NT2/D1 (cell line): ENCODE results near the gene HCFC1R1.
"Not testable (repeated sequence)": the region's sequence is repeated elsewhere in the genome, so short reads cannot be mapped to it uniquely, and the experiment has no call there.

Experiments
- DNase-seq: peaks from one replicate; pipeline ENCODE4 v3.0.0-alpha.2; 2011; ENCODE audit warnings: low read depth, low spot score
- H3K27me3 ChIP-seq: 2 replicates; pipeline ENCODE4 v1.6.0; 2011; ENCODE audit warnings: mild to moderate bottlenecking; ENCODE audit not compliant: insufficient read length, insufficient read depth
- H3K36me3 ChIP-seq: 2 replicates; pipeline ENCODE4 v1.6.1; 2011; ENCODE audit warnings: mild to moderate bottlenecking, low read length, mixed read lengths; ENCODE audit not compliant: insufficient read depth, insufficient read length
- H3K4me1 ChIP-seq: 2 replicates; pipeline ENCODE4 v1.5.1; 2011; ENCODE audit not compliant: insufficient read depth, insufficient read length
- H3K4me3 ChIP-seq: 2 replicates; pipeline ENCODE4 v1.5.1; 2011; ENCODE audit warnings: low read depth; ENCODE audit not compliant: insufficient read length
- H3K9ac ChIP-seq: 2 replicates; pipeline ENCODE4 v1.6.0; 2011; ENCODE audit warnings: low read depth; ENCODE audit not compliant: insufficient read length
- H3K9me3 ChIP-seq: 2 replicates; pipeline ENCODE4 v1.5.1; 2011; ENCODE audit warnings: mild to moderate bottlenecking, low read length; ENCODE audit not compliant: insufficient read depth
- SUZ12 ChIP-seq: IDR thresholded peaks from 2 replicates; pipeline ENCODE4 v1.6.1; 2011; ENCODE audit not compliant: insufficient read length, insufficient read depth; ENCODE audit errors: extremely low read depth
- YY1 ChIP-seq: IDR thresholded peaks from 2 replicates; pipeline ENCODE4 v1.6.1; 2011; ENCODE audit not compliant: insufficient read length, insufficient read depth
- ZNF274 ChIP-seq: IDR thresholded peaks from 2 replicates; pipeline ENCODE4 v1.6.1; 2011; ENCODE audit warnings: mild to moderate bottlenecking, low read depth, low read length

The HCFC1R1 gene, protein sequence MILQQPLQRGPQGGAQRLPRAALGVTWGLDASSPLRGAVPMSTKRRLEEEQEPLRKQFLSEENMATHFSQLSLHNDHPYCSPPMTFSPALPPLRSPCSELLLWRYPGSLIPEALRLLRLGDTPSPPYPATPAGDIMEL

DNA sequence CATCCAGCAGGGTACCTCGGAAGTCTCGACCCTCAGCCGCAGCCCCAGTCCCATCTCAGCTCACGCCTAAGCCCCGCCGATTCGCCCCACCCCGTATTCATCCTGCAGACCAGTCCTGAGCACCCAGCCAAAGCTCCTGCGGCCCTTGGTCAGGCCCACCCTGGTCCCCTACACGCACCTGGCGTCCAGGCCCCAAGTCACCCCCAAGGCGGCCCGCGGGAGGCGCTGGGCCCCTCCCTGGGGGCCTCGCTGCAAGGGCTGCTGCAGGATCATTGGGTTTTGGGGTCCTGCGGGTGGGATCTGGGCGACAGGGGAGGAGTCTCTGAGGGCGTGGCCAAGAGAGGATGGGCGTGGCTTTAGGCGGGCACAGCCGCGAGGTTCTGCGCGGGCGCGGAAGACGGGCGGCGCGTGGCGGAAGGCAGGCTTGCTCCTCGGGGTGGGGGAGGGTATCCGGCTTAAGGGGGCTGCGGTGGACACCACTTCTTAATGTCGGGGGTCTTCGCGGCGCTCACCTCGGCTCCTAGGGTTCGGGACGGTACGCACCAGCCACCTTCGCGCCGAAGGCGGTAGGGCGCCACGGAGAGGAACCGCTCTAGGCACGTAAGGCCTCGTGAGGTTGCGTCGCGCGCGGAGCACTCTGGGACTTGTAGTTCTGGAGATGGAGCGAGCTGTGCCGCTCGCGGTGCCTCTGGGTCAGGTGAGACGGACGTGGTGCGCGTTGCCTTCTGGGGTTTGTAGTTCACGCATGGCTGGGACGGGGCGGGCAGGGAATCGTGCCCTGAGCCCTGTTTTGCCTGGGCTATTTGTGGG is at the start of gene HCFC1R1, which contains the start of gene THOC6:
Gene HCFC1R1, minus strand, starts transcription at position 274 of the 810 bp plus-strand sequence. Its CDS starts 1 bp downstream, at position 273.
Gene THOC6, plus strand, starts transcription at position 367 of the 810 bp plus-strand sequence. Its CDS starts 292 bp downstream, at position 659.
- peaks cover 42% of the 10 kb centered on the region for H3K36me3 ChIP-seq
- peak within 1 kb of the TSS; percentile 97 for H3K4me3 ChIP-seq
- peak; percentile 99 for DNase-seq
- peaks cover 15% of the 10 kb centered on the region for H3K4me1 ChIP-seq
- peak within 1 kb of the TSS; percentile 100 for H3K9ac ChIP-seq
- H3K27me3 ChIP-seq, result peaks cover 7% of the 10 kb centered on the region
- TF ChIP-seq ZNF274 (no peak), YY1 (no peak), SUZ12 (no peak)
- no peaks in the 10 kb centered on the region for H3K9me3 ChIP-seq

DNA sequence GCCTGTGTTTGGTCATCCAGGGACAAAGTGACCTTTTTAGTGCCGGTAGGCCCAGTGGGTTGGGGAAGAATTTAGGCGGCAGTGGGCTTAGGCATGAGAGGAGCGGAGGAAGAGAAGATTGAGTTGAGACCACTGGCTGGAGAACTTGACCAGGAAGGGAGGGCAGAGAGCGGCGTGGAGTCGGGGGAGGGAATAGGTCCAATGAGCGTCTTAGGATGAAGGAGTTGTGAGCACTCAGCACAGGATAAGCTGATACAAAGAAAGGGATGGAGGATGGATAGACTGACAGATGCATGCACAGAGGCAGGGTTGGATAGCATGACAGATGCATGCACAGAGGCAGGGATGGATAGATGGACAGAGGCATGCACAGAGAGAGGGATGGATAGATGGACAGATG is 49.7 kb upstream of the HCFC1R1 start:
- H3K9ac ChIP-seq, result no peak overlapping the region
- peaks cover 6% of the 10 kb centered on the region for H3K36me3 ChIP-seq
- H3K4me3 ChIP-seq, result no peak overlapping the region
- TF ChIP-seq YY1, result no peak
- no peak for TF ChIP-seq SUZ12
- no peak for TF ChIP-seq ZNF274
- peaks cover 12% of the 10 kb centered on the region for H3K4me1 ChIP-seq
- no peak for DNase-seq
- peaks cover 6% of the 10 kb centered on the region for H3K27me3 ChIP-seq
- no peaks in the 10 kb centered on the region for H3K9me3 ChIP-seq

GRCh38 chr16:3072576-3073263 is 49.0 kb upstream of the HCFC1R1 start:
- not testable (repeated sequence) for H3K27me3 ChIP-seq, H3K9ac ChIP-seq, H3K9me3 ChIP-seq, H3K4me3 ChIP-seq, DNase-seq
- Histone ChIP-seq H3K4me1 (peaks cover 12% of the 10 kb centered on the region), H3K36me3 (peaks cover 13% of the 10 kb centered on the region)

DNA sequence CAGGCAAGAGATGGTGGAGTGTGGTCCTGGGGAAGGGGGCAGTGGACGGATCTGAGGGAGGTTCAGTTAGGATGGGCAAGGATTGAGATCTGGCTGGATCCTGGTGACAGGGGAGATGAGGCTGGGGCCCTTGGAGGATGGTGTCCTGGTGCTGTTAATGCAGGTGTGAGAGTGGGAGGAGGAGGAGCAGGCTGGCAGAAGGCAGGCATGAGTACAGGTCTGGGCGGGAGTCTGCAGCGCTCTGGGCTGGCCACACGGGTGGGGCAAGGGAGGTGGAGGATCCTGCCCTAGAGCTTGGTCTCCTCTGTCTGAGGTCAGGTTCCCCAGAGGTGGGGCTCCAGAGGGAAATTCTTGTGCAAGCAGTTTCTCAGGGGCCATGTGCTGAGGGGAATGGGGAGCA is 48.4 kb upstream of the HCFC1R1 start:
- not testable (repeated sequence) for DNase-seq, H3K9me3 ChIP-seq, H3K9ac ChIP-seq, H3K27me3 ChIP-seq, H3K4me3 ChIP-seq
- Histone ChIP-seq H3K4me1 (peaks cover 12% of the 10 kb centered on the region), H3K36me3 (peaks cover 18% of the 10 kb centered on the region)

- no peak overlapping the region for H3K9ac ChIP-seq
- no peaks in the 10 kb centered on the region for H3K9me3 ChIP-seq
- DNase-seq, result no peak
- TF ChIP-seq SUZ12 (no peak), ZNF274 (no peak), YY1 (no peak)
- H3K4me3 ChIP-seq, result no peak overlapping the region
- peaks cover 11% of the 10 kb centered on the region for H3K4me1 ChIP-seq
- H3K27me3 ChIP-seq, result peaks cover 6% of the 10 kb centered on the region
- peaks cover 20% of the 10 kb centered on the region for H3K36me3 ChIP-seq
Measured at GRCh38 chr16:3071655-3072054, 47.9 kb upstream of the HCFC1R1 start.

DNA sequence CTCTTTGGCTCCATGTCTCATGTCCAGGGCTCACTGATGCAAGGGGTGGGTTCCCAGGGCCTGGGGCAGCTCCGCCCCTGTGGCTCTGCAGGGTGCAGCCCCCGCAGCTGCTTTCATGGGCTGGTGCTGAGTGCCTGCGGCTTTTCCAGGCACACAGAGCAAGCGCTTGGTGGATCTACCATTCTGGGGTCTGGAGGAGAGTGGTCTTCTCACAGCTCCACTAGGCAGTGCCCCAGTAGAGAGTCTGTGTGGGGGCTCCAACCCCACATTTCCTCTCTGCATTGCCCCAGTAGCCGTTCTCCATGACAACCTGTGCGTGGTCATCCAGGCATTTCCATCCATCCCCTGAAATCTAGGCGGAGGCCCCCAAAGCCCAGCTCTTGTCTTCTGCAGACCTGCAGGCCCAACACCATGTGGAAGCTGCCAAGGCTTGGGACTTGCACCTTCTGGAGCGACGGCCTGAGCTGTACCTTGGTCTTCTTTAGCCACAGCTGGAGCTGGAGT is 46.9 kb upstream of the HCFC1R1 start:
- Histone ChIP-seq H3K9me3 (no peaks in the 10 kb centered on the region), H3K36me3 (peaks cover 20% of the 10 kb centered on the region), H3K4me3 (no peak overlapping the region), H3K27me3 (peaks cover 6% of the 10 kb centered on the region), H3K9ac (no peak overlapping the region), H3K4me1 (peaks cover 4% of the 10 kb centered on the region)
- TF ChIP-seq SUZ12 (no peak), YY1 (no peak)
- no peak for DNase-seq

DNA sequence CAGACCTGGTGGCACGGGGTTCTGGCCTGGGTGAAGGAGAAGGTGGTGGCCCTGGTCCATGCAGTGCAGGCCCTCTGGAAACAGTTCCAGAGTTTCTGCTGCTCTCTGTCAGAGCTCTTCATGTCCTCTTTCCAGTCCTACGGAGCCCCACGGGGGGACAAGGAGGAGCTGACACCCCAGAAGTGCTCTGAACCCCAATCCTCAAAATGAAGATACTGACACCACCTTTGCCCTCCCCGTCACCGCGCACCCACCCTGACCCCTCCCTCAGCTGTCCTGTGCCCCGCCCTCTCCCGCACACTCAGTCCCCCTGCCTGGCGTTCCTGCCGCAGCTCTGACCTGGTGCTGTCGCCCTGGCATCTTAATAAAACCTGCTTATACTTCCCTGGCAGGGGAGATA is 45.4 kb upstream of the HCFC1R1 start:
- H3K4me3 ChIP-seq, H3K4me1 ChIP-seq, H3K9ac ChIP-seq, H3K27me3 ChIP-seq, DNase-seq, H3K9me3 ChIP-seq: not testable (repeated sequence)
- H3K36me3 ChIP-seq, result peaks cover 20% of the 10 kb centered on the region
